Measurements from ENCODE around the gene BTD. TPM values are rescaled to one million over a fixed set of nuclear protein-coding genes. Genes with fewer than 3 reads are reported as not detected.

BTD gene
- total and polyA plus RNA-seq, 9 donors, result 19.8 to 44.1 (median 30.2) TPM

DNA sequence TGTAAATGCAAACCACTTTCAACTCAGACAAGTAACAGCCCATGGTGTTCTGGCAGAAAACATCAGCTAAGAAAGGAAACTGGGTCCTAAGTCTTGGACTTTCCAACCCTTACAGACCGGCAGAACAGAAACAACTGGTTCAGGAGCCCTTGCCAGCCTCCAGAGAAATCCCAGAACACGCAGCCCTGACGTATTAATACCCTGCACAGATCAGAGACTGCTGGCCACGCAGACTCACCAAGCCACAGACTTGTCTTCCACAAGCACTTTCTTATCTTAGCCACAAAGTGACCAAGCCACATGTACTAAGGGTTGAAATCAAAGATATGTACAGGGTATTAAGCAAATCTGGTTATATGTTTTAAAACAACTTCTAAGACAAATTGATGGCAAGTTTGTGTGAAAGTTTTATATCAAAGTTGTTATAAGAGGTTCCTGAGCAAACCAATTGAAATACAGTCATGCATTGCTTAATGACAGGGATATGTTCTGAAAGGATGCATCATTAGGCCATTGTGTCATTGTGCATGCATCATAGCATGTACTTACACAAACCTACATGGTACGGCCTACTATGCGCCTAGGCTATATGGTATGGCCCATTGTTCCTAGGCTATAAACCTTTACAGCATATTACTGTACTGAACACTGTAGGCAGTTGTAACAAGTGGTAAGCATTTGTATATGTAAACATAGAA lies 36.8 kb downstream of the BTD start:
- TF ChIP-seq EP300 (IDR thresholded peaks at IDR 0.05) (no peak), POLR2A (IDR thresholded peaks at IDR 0.05) (no peak)
- TF ChIP-seq, protein P1, sequence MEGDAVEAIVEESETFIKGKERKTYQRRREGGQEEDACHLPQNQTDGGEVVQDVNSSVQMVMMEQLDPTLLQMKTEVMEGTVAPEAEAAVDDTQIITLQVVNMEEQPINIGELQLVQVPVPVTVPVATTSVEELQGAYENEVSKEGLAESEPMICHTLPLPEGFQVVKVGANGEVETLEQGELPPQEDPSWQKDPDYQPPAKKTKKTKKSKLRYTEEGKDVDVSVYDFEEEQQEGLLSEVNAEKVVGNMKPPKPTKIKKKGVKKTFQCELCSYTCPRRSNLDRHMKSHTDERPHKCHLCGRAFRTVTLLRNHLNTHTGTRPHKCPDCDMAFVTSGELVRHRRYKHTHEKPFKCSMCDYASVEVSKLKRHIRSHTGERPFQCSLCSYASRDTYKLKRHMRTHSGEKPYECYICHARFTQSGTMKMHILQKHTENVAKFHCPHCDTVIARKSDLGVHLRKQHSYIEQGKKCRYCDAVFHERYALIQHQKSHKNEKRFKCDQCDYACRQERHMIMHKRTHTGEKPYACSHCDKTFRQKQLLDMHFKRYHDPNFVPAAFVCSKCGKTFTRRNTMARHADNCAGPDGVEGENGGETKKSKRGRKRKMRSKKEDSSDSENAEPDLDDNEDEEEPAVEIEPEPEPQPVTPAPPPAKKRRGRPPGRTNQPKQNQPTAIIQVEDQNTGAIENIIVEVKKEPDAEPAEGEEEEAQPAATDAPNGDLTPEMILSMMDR (IDR thresholded peaks at IDR 0.05), result no peak
- Histone ChIP-seq H3K4me1 (ENCODE audit: insufficient read depth) (peaks cover 18% of the 10 kb centered on the region), H3K36me3 (no peaks in the 10 kb centered on the region), H3K27ac (no peak overlapping the region), H3K4me3 (no peak overlapping the region), H3K27me3 (no peaks in the 10 kb centered on the region), H3K9me3 (no peaks in the 10 kb centered on the region)
- no peak for DNase-seq
- 85 to 93% (median 87%) methylated on average over 6 of the region's 6 CpGs for WGBS, 3 donors
- intact Hi-C loops (cut with DNase I), result loop anchor here in 3 of 4 donors (10.0 kb wide), 4 partner anchors 156 to 606 kb away; partner anchors contain the start of gene ANKRD28 (in 1 of the 3)

DNA sequence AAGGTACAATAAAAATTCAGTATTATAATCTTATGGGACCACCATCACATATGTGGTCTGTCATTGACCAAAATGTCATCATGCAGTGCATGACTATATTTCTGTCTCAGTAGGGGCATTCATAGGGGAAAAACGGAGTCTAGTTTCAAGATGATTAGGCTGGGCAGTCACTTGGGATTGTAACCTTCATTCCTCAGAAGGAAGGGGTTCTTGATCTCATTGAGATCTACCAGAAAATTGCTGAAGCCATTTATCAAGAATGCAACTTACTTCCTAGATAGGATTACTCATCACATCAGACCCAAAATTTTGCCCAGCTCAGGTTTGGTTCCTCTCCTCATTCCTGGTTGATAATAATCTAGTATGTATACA lies 37.3 kb downstream of the BTD start:
- H3K27me3 ChIP-seq, result no peaks in the 10 kb centered on the region
- no peak overlapping the region for H3K4me3 ChIP-seq
- H3K27ac ChIP-seq, result no peak overlapping the region
- no peaks in the 10 kb centered on the region for H3K36me3 ChIP-seq
- 81 to 100% (median 98%) methylated on average over 1 of the region's 1 CpG for WGBS, 3 donors
- DNase-seq, result no peak
- intact Hi-C loops (cut with DNase I), result loop anchor here in 3 of 4 donors (10.0 kb wide), 4 partner anchors 156 to 606 kb away; partner anchors contain the start of gene ANKRD28 (in 1 of the 3)
- TF ChIP-seq EP300 (IDR thresholded peaks at IDR 0.05), result no peak
- no peak for TF ChIP-seq POLR2A (IDR thresholded peaks at IDR 0.05)
- TF ChIP-seq, protein P1 (IDR thresholded peaks at IDR 0.05), result no peak
- no peaks in the 10 kb centered on the region for H3K9me3 ChIP-seq
- peaks cover 16% of the 10 kb centered on the region for H3K4me1 ChIP-seq (ENCODE audit: insufficient read depth)

DNA sequence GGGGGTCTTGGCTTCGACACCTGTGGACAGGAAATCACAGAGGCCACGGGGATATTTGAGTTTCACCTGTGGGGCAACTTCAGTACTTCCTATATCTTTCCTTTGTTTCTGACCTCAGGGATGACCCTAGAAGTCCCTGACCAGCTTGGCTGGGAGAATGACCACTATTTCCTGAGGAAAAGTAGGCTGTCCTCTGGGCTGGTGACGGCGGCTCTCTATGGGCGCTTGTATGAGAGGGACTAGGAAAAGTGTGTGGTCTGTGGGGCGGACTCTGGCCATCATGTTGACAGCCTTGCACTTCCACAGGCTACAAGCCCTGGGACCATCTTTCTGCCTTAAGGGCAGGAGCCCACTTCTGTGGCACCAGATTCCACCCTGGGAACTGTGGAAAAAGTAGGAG lies 43.7 kb downstream of the BTD start:
- Histone ChIP-seq H3K4me1 (ENCODE audit: insufficient read depth) (peaks cover 5% of the 10 kb centered on the region), H3K36me3 (no peaks in the 10 kb centered on the region), H3K27me3 (no peaks in the 10 kb centered on the region), H3K9me3 (no peaks in the 10 kb centered on the region), H3K4me3 (no peak overlapping the region), H3K27ac (no peak overlapping the region)
- 91 to 98% (median 92%) methylated on average over 6 of the region's 6 CpGs for WGBS, 3 donors
- intact Hi-C loops (cut with DNase I), result no loop called here
- DNase-seq, result no peak
- TF ChIP-seq, protein P1 (IDR thresholded peaks at IDR 0.05), result no peak
- TF ChIP-seq POLR2A (IDR thresholded peaks at IDR 0.05) (no peak), EP300 (IDR thresholded peaks at IDR 0.05) (no peak)

DNA sequence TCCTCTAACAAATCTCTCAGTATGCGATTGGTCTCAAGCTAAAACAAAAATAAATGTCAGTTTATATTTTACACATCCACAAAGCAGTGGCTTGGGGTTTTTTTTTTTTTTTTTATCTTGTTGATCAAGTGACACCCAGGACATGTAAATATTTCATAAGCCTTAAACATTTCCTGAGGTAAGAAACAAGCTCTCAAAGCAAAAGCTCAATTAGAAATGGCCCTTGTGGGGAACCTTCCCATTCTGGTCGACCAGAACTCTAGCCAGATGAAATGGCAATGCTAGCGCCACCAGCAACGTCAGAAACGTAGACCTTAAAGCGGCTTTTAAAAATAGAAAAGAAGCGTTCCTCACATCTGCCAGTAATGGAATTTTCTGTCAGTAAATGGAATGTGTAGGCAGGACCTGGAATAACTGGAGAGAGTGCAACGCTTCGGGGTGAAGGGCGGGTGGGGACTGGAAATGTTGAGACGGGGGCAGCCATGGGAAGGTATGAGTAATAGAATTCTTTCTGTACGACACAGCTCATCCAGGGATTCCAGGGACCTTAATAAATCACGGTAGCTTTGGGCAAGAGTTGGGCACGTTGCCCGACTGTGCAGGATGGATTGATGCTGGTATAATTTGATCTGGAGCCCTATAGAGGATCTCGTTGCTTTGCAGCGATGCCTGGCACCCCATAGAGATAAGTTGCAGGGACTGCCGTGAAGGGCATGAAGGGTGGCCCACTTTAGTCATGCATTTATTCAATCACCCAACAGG lies 44.4 kb downstream of the BTD start:
- peak in 3 of 5 donors; percentile 37 to 53 (median 38) for DNase-seq
- Histone ChIP-seq H3K27ac (no peak overlapping the region), H3K36me3 (no peaks in the 10 kb centered on the region), H3K27me3 (no peaks in the 10 kb centered on the region), H3K9me3 (no peaks in the 10 kb centered on the region), H3K4me3 (no peak overlapping the region), H3K4me1 (ENCODE audit: insufficient read depth) (peaks cover 5% of the 10 kb centered on the region)
- intact Hi-C loops (cut with DNase I), result no loop called here
- TF ChIP-seq EP300 (IDR thresholded peaks at IDR 0.05) (no peak), POLR2A (IDR thresholded peaks at IDR 0.05) (no peak)
- TF ChIP-seq, protein P1 (IDR thresholded peaks at IDR 0.05), result no peak
- WGBS, 3 donors, result 27 to 54% (median 34%) methylated on average over 18 of the region's 18 CpGs

Measured in ovary (tissue), 9 donors.